ENCODE data around the gene AUH. TPM values are rescaled to one million over a fixed set of nuclear protein-coding genes. Genes with fewer than 3 reads are reported as not detected.
A peak's percentile ranks its signal among the peaks of the same experiment; 100 is the strongest.

Gene AUH
- total and polyA plus RNA-seq, 2 donors (not counting 1 experiment from before 2014, with no cell fraction given), result 11.3 to 55.5 TPM

GRCh38 chr9:91166796-91167366 lies 194.8 kb downstream of the AUH start:
- Histone ChIP-seq H3K27me3 (ENCODE audit: control insufficient read depth, insufficient read depth, low read length) (no peaks in the 10 kb centered on the region), H3K36me3 (ENCODE audit: control insufficient read depth, insufficient read depth, low read length) (no peaks in the 10 kb centered on the region), H3K9ac (ENCODE audit: insufficient read depth, low read length) (no peak overlapping the region), H4K20me1 (ENCODE audit: control insufficient read depth, extremely low read depth, insufficient read depth, low read length) (no peaks in the 10 kb centered on the region), H3K27ac (ENCODE audit: insufficient read depth, low read length) (no peak overlapping the region), H3K4me1 (ENCODE audit: control insufficient read depth, extremely low read depth, insufficient read depth, low read length) (peaks cover 36% of the 10 kb centered on the region), H3K9me3 (ENCODE audit: control insufficient read depth, insufficient read depth, low read depth, low read length) (no peaks in the 10 kb centered on the region), H3K4me3 (replicated peaks in 1 of 4; ENCODE audit: control extremely low read depth in 1 of 4, insufficient read depth in 1 of 4, low read depth in 3 of 4, low read length in 4 of 4) (no peak overlapping the region), H3K4me2 (ENCODE audit: extremely low read depth, insufficient read depth, low read length) (no peak overlapping the region), H2AFZ (ENCODE audit: low read length) (no peak overlapping the region), H3K79me2 (ENCODE audit: control insufficient read depth, insufficient read depth, low read length) (no peaks in the 10 kb centered on the region)
- no peak for TF ChIP-seq CTCF (conservative IDR thresholded peaks at IDR 0.05 in 1 of 2, IDR thresholded peaks at IDR 0.05 in 1 of 2; ENCODE audit: low read depth in 1 of 2, low read length in 2 of 2)
- no peak for TF ChIP-seq EZH2 (IDR thresholded peaks at IDR 0.05; ENCODE audit: low read length, missing control alignments)
- DNase-seq (ENCODE audit: low read depth in 2 of 2), result peak in 1 of 2 donors; percentile 82

- H3K27ac ChIP-seq (ENCODE audit: insufficient read depth, low read length), result peak overlapping the region; percentile 92
- H3K4me3 ChIP-seq (replicated peaks in 1 of 4; ENCODE audit: control extremely low read depth in 1 of 4, insufficient read depth in 1 of 4, low read depth in 3 of 4, low read length in 4 of 4), result no peak overlapping the region
- no peaks in the 10 kb centered on the region for H4K20me1 ChIP-seq (ENCODE audit: control insufficient read depth, extremely low read depth, insufficient read depth, low read length)
- peak overlapping the region; percentile 57 for H3K9ac ChIP-seq (ENCODE audit: insufficient read depth, low read length)
- TF ChIP-seq CTCF (conservative IDR thresholded peaks at IDR 0.05 in 1 of 2, IDR thresholded peaks at IDR 0.05 in 1 of 2; ENCODE audit: low read depth in 1 of 2, low read length in 2 of 2) (no peak), EZH2 (IDR thresholded peaks at IDR 0.05; ENCODE audit: low read length, missing control alignments) (no peak)
- DNase-seq (ENCODE audit: low read depth in 2 of 2), result peak; percentile 99 to 100
- H2AFZ ChIP-seq (ENCODE audit: low read length), result peak overlapping the region; percentile 57
- peak overlapping the region; percentile 25 for H3K4me2 ChIP-seq (ENCODE audit: extremely low read depth, insufficient read depth, low read length)
- H3K27me3 ChIP-seq (ENCODE audit: control insufficient read depth, insufficient read depth, low read length), result no peaks in the 10 kb centered on the region
- H3K9me3 ChIP-seq (ENCODE audit: control insufficient read depth, insufficient read depth, low read depth, low read length), result no peaks in the 10 kb centered on the region
- no peaks in the 10 kb centered on the region for H3K36me3 ChIP-seq (ENCODE audit: control insufficient read depth, insufficient read depth, low read length)
- no peaks in the 10 kb centered on the region for H3K79me2 ChIP-seq (ENCODE audit: control insufficient read depth, insufficient read depth, low read length)
- peaks cover 40% of the 10 kb centered on the region for H3K4me1 ChIP-seq (ENCODE audit: control insufficient read depth, extremely low read depth, insufficient read depth, low read length)
Measured at GRCh38 chr9:91164724-91165520, 196.8 kb downstream of the AUH start.

Other genes with a start within 250 kb of the AUH start
- 62.3 and 70.1 TPM in 2 replicates for gene NFIL3, start 61.9 kb upstream of the AUH start, total RNA-seq
- gene NFIL3, start 61.9 kb upstream of the AUH start, polyA plus RNA-seq, result 43.2 and 58.7 TPM in 2 replicates

All from fibroblast of lung (primary cell).